GM12878 (cell line): ENCODE results near the gene MAP1LC3A.

ENCODE experiments used
- ATF2 ChIP-seq: IDR thresholded peaks from 2 replicates; pipeline ENCODE4 v1.6.1; 2012; ENCODE audit warnings: low read length, inconsistent platforms
- CBX3 ChIP-seq: fragments of 200-600 bp; sonication (generic); IDR thresholded peaks from 2 replicates; pipeline ENCODE4 v1.6.1; 2016; ENCODE audit warnings: low read depth, borderline replicate concordance
- DPF2 ChIP-seq: fragments of 450-650 bp; IDR thresholded peaks from 2 replicates; pipeline ENCODE4 v1.6.1; 2017; ENCODE audit warnings: mild to moderate bottlenecking
- EP300 ChIP-seq, 2 experiments: fragments of 150-350 bp in 1 of 2; IDR thresholded peaks; 2 replicates each; pipeline ENCODE4 v1.6.1; 2011 to 2012; ENCODE audit warnings: low read depth in 2 of 2, low read length in 2 of 2, borderline replicate concordance in 1 of 2, improper control_type of control experiment in 1 of 2, inconsistent platforms in 1 of 2; ENCODE audit not compliant: control insufficient read depth in 1 of 2
- HDAC6 ChIP-seq: fragments of 200-600 bp; sonication (generic); IDR thresholded peaks from one replicate; pipeline ENCODE4 v1.8.0; 2017; ENCODE audit warnings: antibody characterized with exemption; ENCODE audit not compliant: unreplicated experiment
- KDM1A ChIP-seq: fragments of 200-600 bp; sonication (generic); IDR thresholded peaks from 2 replicates; pipeline ENCODE4 v1.6.1; 2016; ENCODE audit warnings: borderline replicate concordance
- POLR2A ChIP-seq: IDR thresholded peaks from 2 replicates; pipeline ENCODE4 v1.6.1; 2011; ENCODE audit warnings: low read depth, mild to moderate bottlenecking, low read length
- RAD21 ChIP-seq: IDR thresholded peaks from 2 replicates; pipeline ENCODE4 v1.6.1; 2011; ENCODE audit warnings: mild to moderate bottlenecking, low read depth, low read length, moderate library complexity; ENCODE audit not compliant: insufficient read depth
- RAD51 ChIP-seq: fragments of 450-650 bp; IDR thresholded peaks from 2 replicates; pipeline ENCODE4 v1.6.1; 2016; ENCODE audit warnings: moderate library complexity, mild to moderate bottlenecking, inconsistent platforms
- RCOR1 ChIP-seq: conservative IDR thresholded peaks from 2 replicates; pipeline ENCODE4 v1.6.1; 2012; ENCODE audit warnings: low read depth, low read length, improper control_type of control experiment
- SIN3A ChIP-seq: IDR thresholded peaks from 2 replicates; pipeline ENCODE4 v1.6.1; 2012; ENCODE audit warnings: low read depth, low read length, improper control_type of control experiment
- SMAD1 ChIP-seq: fragments of 450-650 bp; IDR thresholded peaks from 2 replicates; pipeline ENCODE4 v1.6.1; 2018; ENCODE audit warnings: mild to moderate bottlenecking, low read depth; ENCODE audit not compliant: partially characterized antibody
- SREBF2 ChIP-seq: IDR thresholded peaks from 2 replicates; pipeline ENCODE4 v1.6.1; 2012; ENCODE audit warnings: mild to moderate bottlenecking, low read length
- TARDBP ChIP-seq: IDR thresholded peaks from 2 replicates; pipeline ENCODE4 v1.6.1; 2016; ENCODE audit warnings: borderline replicate concordance

- no peak for TF ChIP-seq RAD51
- no peak for TF ChIP-seq CBX3
- TF ChIP-seq SREBF2 = no peak
- no peak for TF ChIP-seq DPF2
- TF ChIP-seq ATF2 = no peak
- TF ChIP-seq SMAD1 = no peak
- TF ChIP-seq HDAC6 = no peak
- no peak for TF ChIP-seq RCOR1
- no peak for TF ChIP-seq POLR2A
- no peak for TF ChIP-seq TARDBP
- TF ChIP-seq KDM1A = no peak
- no peak for TF ChIP-seq EP300 (IDR thresholded peaks at IDR 0.05; ENCODE audit: borderline replicate concordance in 1 of 2, control insufficient read depth in 1 of 2, low read depth in 2 of 2, low read length in 2 of 2)
- TF ChIP-seq SIN3A = no peak
- TF ChIP-seq RAD21 = no peak
Observed at GRCh38 chr20:34557936-34558319, 590 bp upstream of the MAP1LC3A start.
